COR-L47 (cell line): ENCODE data around the gene GALNT17.

Experiments
- DNase-seq: peaks from one replicate; lab custom pipeline; 2025; lab: John Stamatoyannopoulos, UW

GALNT17 gene

DNA sequence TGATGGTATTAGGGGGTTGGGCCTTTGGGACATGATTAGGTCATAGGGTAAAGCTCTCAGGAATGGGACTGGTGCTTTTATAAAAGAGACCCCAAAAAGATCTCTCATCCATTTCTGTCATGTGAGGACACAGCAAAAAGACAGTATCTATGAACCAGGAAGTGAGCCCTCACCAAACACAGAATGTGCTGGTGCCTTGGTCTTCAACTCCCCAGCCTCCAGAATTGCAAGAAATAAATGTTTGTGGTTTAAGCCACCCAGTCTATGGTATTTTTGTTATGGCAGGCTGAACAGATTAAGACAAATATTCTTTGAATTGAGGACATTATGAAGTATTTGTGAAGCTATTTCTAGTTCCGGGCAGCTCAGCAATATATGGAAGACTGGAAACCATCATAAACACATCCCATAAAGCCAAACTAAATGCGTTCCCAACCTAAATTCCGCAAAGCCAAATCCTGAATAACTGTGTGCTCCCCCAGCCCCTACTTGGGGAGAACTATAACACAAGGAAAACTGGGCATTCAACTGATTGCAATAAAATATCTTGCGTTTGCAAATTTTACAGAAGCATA is 153.7 kb downstream of the GALNT17 start:
- no peak for DNase-seq

DNA sequence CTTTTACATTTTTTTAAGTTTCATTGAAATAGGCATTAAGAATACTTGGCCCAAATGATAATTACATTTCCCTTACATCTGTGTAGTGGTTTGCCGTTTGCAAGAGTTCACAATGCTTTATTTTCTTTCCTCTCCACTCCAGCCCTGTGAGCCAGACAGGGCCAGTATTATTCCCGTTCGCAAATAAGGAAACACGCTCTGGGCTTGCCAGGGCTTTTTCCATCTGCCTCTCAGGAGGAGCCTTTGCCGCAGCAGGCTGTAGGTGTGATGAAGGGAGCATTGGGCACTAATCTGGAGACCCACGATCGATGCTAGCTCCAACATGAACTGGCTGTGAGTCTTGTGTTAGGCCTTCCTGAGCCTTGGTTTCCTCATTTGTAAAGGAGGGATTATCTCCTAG is 154.4 kb downstream of the GALNT17 start:
- DNase-seq = no peak

DNA sequence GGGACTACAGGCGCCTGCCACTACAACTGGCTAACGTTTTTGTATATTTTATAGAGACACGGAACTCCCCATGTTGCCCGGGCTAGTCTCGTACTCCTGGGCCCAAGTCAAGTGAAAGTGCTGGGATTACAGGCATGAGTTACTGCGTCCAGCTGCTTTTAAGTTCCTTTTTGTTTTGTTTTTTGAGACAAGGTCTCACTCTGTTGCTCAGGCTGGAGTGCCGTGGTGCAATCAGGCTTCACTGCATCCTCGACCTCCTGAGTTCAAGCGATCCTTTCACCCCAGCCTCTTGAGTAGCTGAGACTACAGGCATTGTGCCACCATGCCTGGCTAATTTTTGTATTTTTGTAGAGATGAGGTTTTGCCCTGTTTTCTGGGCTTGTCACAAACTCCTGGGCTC is 155.0 kb downstream of the GALNT17 start:
- no peak for DNase-seq

DNA sequence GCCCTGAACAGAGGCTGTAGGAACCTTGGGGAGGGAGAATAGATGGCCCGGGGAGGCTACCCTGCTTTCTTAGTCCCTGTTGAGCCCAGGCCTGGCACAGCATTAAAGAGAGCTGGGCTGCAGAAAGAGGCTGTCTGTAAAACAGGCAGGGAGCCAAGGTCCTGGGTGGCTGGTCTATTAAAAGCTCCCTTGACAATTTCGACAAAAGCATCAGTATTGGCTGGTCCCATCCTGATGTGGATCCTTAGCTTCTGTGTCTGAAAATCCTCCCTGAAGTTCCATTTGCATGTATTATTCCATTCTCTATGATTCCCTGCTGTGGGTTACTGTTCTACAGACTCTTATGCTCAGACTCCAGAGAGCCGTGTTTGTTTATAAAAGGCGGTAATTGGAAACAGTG is 158.5 kb downstream of the GALNT17 start:
- DNase-seq = no peak

DNA sequence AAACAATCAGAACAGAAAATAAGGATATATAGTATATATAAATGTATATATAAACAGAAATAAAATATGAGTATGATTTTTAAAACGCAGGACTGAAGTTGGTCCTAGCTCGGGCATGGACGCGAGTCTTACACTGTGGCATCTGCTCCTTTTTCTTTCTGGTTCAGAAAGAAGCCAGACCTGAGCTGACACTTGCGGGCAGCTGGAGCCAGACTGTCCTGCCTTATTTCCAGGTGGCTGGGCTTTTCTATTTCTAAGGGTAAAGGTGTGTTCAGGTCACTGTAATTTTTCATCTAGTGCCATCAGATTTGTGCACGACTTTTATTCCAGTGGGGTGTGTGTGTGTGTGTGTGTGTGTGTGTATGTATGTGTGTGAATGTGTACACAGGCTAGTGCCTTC is 166.4 kb downstream of the GALNT17 start:
- no peak for DNase-seq

DNA sequence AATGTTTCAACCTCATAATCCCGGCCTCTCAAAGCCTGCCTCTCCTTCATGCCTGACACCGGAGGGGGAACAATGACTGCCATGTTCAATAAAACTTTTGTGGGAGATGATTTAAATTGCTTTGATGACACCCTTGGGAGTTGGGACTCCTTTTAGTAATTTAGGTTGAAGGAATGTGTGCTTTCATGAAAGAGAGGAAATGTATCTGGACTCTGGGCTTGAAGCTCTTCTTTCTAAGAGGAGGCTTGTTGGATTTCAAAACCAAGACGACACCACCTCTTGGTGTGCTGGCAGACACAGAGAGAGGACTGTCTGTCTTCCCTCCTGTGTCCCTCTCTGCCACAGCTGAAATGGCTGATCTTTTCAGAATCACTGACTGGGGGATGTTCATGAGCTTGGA is 168.1 kb downstream of the GALNT17 start:
- DNase-seq = no peak

DNA sequence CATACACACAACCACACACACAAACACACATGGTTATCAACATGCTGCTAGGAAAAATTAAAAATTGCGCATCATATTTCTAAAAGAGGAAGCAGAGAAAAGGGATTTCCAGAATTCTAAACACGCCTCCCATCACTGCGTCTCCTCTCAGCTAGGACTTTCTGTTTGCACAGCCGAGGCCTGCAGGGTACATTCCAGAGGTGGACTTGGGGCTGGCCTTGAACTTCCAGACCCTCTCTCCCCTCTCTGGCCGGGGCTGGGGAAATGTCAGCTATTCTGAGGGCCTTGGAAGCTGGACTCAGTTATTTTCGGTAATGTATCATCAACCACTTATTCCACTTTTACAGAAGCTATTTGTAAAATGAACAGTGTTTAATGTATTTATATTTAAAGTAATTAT is 168.7 kb downstream of the GALNT17 start:
- no peak for DNase-seq

DNA sequence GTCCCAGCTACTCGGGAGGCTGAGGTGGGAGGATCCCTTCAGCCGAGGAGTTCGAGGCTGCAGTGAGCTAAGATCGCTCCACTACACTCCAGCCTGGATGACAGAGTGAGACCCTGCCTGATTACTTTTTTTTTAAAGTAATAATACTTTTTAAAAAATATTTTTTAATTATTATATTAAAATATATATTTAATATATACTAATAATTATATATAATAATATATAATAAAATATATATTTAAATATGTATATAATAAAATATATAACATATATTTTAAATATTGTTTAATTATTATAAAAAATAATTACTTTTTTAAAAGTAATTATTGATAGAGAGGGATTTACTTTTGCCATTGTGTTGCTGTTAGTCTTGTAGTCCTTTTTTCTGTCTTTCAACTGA is 169.2 kb downstream of the GALNT17 start:
- DNase-seq = no peak

DNA sequence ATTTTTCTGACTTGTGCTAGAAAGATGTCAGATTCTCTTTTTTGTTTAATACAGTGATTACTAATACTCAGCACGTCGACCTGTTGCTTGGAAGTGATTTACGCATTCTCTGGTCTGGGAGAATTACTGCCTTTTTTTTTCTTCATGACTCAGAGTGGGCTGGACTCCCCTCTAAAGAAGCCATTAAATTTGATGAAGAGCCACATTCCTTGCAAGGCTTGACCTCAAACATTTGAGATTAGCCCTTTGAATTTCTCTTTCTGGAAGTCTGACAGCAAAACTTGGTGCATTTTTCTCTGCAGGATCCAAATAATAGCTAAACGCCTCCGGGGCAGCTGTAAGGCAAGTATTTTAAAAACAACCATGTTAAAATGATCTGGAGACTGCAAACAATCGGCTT is 171.6 kb downstream of the GALNT17 start:
- no peak for DNase-seq

DNA sequence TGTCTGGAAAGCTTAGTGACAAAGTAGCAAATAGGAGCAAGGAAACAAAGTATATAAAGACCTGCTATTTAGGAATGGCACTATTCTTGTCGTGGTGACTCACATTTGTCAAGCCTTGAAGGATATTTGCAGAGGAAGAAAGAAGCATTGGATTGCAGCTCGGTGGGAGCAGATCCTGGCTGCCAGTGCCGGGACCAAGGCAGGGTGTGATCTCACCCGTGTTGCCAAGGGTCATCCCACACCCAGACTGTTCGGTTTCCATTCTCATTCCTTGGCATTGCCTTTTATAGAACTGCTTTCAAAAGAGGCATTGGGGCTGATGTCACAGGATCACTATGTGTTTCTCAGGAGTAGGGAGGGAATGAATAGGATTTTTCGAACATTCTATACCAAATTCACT is 176.2 kb downstream of the GALNT17 start:
- DNase-seq = no peak

DNA sequence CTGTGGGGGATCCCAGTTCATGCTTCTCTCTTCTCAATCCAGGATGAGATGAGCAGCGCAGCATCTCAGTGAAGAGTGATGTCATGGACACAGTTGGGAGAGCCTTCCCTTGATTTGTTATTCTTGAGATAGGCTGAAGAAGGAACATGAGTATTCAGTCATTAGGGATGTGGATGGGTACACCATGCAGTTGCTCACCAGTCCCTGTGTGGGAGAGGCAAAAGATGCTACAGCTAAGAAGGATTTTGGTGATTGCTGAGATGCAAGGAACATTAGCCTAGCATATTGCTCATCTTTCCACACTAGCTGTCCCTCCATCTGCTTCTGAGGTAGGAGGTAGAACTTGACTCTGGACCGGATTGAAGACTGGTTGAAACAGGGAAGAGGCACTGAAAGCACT is 179.6 kb downstream of the GALNT17 start:
- DNase-seq = no peak

DNA sequence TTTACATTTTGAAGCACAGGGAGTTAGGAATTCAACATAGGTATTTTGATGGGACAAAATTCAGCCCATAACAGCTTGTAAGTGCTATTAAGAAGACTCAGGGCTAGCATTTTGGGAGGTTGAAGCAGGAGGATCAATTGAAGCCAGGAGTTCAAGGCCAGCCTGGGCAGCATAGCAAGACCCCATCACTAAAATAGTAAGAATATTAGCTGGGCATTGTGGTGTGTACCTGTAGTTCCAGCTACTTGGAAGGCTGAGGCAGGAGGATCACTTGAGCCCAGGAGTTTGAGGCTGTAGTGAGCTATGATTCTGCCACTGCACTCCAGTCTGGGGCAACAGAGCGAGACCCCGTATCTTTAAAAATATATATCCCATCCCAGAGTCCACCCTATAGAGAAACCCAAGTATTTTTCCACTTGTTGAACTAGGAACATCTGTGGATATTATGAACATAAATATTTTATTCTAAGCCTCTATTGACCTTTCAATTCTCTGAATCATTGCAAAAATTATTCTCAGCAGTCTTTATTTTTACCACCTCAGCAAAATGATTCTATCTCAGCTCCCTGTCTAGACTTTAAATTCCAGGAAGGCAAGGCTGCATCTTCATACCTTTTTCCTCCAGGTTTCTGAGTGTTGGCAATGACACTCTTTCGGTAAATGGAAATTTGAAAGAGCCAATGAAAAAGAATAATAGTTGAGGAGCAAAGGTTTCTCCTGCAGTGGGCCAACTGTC is 181.0 kb downstream of the GALNT17 start:
- DNase-seq = no peak

DNA sequence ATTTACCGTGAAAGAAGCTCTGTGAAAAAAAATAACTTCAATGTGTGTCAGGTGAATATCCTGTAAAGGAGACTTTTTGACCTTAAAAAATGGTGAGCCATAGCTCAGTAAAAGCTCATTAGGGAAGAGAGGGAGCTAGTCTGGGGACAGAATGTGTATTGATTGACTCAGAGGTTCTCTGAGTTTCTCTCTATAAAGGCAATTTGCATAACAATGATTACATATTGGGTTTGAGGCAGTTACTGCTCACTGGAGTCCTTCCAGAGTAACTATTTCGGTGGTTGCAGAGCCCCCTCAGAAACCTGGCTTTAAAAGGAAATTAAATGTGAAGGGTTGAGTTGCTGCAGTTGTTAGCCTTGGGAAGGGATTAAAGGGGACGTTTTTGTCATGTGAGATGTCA is 181.6 kb downstream of the GALNT17 start:
- no peak for DNase-seq

DNA sequence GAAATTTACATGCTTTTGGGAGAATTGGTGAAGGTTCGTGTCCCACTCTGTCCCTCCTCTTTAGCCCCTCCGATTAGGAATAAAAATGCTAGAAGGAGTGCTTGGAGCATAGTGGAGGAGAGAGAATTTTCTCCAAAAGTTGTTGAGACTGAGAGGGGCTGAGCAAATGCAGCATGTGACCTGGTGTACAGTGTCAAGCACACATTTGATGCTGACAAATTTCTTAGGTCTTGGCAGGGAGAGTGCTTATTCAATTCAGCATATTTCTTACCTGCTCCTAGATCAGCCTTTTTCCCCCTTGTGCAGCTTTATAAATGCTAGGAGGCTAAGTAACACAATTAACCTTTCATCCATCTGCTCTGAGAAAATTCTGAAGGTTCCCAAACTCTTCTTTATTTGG is 189.0 kb downstream of the GALNT17 start:
- DNase-seq = no peak

DNA sequence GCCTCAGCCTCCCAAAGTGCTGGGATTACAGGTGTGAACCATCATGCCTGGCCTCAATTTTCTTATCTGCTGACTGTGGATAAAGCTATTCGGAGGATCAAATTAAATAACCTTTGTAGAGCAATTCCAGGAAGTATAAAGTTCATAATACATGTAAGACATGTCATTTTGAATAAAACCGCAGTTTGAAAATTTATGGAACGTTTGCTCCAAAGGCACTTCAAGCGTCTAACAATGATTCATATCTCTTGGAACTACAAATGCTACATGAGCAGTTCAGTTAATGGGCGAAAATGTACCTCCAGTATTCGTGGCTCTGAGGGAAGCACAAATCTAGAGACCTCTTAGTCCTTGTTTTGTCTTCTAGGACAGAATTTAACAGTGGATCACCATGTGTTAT is 190.3 kb downstream of the GALNT17 start:
- DNase-seq = no peak

DNA sequence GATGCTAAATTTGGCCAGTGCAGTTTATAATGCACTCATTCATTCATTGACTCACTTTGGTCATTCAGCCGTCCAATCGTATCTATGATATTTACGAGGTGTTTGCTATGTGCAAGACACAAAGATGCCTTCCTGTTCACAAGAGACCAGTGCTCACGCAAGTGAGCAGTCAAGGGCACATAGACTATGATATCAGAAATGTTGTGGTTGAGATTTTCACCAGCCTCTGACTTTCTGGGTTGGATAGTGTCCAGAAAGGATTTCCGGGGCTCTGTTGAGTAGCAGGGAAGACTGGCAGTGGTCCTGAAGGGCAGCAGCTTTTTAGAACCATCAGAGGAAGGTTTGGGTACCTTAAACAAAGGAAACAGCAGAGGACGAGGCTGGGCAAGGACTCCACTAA is 191.8 kb downstream of the GALNT17 start:
- no peak for DNase-seq

DNA sequence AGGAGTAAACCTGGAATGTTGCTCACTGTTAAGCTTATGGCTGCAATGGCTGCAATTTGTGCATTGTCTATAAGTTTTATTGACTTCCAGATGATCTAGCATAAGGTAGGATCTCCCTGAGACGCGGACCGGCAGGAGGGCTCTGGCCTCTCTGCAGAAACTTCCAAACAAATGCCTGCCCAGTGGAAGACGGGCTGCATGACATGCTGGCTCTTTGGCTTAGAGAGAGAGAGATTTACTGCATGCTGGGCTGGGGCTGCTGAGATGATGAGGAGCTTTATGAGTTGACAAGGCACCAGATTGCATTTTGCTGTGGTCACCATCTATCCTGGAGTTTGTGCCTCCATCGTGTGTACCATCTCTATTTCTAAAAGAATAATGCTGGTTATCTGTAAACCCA is 193.2 kb downstream of the GALNT17 start:
- DNase-seq = no peak

DNA sequence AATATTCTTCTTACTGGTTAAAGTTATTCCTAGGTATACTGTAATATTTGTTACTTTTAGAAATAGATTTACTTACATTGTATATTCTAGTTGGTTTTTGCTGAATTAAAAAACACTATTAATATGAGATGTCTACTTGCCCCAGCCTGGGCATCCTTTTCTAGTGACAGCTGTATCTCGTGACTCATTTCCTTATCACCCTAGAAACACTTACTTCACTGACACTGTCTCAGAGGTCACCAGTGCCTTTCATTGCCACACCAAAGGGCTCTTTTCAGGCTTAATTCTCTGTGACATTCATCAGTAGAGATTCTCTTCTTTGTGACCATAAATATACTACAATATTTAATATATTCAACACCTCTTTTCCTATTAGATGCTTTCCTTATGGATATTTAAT is 194.7 kb downstream of the GALNT17 start:
- DNase-seq = no peak

DNA sequence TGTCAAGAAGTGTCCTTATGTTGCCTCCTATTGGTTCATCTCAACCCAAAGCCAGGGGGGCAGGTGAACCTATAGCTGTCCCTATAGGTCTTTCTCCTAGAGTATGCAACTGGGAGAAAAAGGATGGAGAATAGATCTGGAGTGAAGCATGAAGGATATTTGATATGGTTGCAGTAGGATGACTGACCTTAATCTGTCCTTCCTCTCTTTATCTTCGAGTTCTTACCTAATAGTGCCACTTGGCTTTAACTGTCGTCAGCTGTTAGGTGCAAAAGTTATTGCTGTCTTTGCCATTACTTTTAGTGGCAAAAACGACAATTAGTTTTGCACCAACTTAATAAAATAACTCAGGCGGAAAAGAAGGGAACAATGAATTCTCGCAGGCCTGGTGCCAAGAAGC is 196.0 kb downstream of the GALNT17 start:
- DNase-seq = no peak

DNA sequence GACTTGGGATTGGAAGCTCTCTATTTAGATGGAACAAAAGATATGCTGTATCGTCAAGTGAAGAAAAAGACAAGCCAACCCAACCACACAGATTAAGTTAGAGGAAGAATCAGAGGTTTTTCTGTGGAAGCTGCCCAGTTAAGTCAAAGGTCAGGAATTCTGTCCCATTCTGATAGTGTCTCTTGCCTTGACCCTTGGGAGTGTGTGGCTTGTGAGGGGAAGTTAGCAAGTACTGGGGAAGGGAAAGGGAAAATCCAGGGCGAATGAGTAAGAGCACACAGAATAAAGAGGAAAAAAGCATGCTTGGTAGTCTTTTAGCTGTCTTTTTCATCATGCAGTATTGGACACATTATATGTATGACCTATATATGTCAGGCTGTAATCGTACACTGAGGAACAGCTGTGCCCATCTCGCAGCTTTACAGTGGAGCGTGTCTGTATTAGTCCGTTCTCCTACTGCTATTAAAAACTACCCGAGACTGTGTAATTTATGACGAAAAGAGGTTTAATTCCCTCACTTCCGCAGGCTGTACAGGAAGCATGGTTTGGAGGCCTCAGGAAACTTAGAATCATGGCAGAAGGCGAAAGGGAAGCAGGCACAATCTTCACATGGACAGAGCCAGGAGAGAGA is 197.2 kb downstream of the GALNT17 start:
- DNase-seq = no peak

DNA sequence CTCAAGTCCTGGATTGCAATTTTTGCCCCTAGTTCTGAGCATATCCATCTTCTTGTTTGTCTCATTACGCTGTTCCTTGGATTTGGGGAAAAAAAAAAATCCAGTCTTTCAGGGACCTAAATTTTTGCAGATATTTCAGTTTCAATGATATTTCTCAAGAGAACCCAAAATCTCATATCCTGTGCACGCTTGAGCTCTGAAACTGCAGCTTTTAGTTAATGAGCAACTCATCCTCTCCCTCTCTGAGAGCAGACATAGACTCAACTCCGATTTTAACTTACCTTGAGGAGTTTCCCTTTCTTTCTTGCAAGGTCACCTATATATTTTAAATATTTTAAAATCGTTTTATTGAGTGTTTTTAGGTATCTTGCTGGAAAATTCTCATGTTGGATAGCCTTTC is 200.3 kb downstream of the GALNT17 start:
- DNase-seq = no peak

DNA sequence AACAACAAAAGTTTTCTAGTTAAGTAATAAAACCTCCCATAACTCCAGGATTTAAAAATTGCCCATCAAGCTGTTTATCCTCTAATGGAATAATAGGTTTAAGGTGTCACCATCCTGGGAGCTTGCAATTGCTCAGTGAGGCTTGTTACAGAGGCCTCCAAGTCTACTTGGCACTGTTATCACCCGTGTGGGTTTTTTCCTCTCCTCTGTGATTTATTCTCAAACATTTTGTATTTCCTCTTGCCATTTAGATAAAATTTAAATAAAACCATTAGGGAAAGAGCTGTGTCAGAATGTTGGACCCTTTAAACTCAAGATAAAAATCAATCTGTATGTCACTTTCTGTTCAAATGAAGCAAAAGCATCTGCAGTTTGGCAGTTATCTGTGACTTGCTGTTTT is 202.6 kb downstream of the GALNT17 start:
- no peak for DNase-seq

DNA sequence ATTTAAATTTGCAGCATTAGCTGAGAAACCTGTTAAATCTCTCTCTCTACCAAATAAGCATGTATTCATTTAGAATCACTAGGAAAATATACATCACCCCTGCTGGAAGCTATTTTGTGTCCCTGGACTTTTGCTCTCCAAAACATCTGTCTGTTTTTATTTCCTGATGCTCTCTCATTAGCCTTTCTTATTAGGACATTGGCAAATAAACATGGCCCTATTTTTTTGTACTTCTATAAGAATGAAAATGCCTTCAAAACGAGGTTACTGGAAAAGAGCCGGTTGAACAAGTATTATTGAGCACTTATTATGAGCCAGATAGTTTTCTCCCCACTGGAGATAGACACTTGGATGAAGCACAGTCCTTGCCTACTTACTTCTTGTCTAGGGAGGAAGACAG is 206.9 kb downstream of the GALNT17 start:
- DNase-seq = no peak

DNA sequence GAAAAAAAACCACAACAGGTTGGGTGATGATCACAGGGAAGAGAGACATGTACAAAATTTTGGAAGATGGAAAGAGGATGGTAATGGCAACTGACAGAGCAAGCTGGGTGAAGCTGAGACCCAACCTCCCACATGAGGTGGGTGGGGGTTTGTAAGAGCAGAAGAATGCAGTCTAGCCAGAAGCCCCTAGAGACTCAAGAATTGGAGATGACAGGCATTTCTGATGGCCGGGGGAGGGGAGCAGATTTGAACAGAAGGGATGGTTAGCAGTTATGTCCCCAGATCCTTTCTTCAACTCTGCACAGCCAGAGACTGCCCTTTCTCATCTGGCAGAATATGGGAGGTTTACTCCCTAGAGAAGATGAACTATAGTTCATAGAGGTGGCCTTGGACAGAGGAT is 208.0 kb downstream of the GALNT17 start:
- no peak for DNase-seq
